ENCODE results near the gene EPN1.

Gene EPN1

DNA sequence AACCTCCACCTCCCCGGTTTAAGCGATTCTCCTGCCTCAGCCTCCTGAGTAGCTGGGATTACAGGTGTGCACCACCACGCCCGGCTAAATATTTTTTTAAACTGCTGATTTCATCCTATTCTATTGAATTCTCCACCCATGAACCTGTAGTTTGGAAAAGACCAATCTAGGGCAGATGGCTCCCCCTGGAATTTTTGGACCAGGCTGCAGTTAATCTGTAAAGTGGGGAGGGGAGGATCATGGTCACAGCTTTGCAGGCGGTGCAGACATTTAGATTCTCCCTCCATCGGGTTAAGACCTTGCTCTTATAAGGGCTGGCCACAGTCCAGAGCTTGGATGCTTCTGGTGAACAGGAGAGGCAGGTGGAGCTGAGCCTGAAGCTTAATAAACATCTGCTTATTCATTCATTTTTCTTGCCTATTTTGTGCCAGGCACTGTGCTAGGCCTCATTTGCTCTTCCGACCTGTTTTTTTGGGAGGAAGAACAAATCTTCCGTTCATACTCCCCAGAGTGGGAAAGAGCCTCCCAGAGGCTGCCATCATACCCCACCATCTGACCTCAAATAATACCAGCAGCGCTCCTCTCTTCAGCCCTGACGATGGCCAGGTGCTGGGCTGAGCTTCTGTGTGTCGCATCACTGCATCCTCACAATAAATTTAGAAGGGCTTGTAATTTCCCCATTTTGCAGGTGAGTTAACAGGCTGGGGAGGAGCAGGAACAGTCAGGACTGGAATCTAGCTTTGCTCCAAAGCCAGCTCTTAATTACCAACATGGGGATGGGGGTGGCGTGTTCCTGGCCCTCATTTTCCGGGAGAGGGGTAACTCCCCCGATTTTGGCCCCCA, 27.9 kb upstream of the EPN1 start:
- no peak for DNase-seq

GRCh38 chr19:55647732-55648584, 27.1 kb upstream of the EPN1 start, which contains the start of gene CCDC106:
Gene CCDC106, plus strand, starts transcription at chr19:55648212. Its CDS starts 835 bp downstream, at chr19:55649047.
- DNase-seq = no peak

GRCh38 chr19:55648585-55649267, 26.3 kb upstream of the EPN1 start:
- no peak for DNase-seq

GRCh38 chr19:55649268-55650125, 25.5 kb upstream of the EPN1 start:
- no peak for DNase-seq

DNA sequence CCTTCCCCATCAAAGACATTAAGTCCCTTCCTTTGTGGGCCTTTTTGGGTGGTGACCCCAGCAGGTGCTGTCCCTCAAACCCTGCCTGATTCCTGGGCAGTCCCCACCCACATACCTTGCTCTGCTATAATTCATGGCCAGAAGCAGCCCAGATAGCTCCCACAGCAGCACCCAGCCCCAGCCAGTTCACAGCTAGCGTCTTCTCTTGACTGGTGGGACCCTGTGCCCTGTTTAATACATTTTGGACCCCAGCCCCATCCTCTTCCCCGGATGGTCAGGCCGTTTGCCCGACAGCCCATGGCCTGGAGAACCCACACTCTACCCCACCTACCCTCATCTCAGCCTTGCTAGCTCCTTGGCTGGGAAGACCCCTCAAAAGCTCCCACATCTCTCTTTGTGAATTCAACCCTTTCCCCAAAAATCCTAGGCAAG, 24.9 kb upstream of the EPN1 start:
- DNase-seq = no peak

- no peak for DNase-seq
Observed at GRCh38 chr19:55650602-55651230, 24.3 kb upstream of the EPN1 start.

- no peak for DNase-seq
Observed at GRCh38 chr19:55651236-55651635, 23.8 kb upstream of the EPN1 start.

DNA sequence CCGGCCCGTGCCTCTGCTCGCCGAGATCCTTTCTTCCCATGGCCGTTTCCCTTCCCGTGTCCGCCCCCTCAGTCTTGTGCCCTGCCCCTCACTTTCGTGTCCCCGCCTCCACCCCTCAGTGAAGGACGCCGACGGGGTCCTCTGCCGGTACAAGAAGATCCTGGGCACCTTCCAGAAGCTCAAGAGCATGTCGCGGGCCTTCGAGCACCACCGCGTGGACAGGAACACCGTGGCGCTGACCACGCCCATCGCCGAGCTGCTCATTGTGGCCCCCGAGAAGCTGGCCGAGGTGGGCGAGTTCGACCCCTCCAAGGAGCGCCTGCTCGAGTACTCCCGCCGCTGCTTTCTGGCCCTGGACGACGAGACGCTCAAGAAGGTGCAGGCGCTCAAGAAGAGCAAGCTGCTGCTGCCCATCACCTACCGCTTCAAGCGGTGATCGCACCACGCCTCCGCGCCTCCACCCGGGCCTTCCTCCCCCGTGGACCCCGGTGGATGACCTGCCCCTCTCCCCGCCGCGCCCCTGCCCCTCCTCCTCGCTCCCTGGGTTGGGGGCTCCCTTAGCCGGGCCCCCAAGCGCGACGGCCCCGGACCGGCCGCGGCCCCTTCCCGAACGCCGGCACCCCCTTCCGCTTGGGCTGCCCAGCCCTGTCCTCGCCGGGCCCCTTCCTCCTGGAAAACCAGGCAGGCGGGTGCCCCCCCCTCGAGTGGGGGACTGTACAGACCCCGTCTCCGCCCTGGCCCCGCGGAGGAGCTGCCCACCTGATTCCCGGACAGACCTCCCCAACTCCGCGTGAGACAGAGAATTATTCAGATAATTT, 22.5 kb upstream of the EPN1 start:
- DNase-seq = no peak

- peak; percentile 99 for DNase-seq
Observed at GRCh38 chr19:55653651-55654322, 21.2 kb upstream of the EPN1 start.

DNA sequence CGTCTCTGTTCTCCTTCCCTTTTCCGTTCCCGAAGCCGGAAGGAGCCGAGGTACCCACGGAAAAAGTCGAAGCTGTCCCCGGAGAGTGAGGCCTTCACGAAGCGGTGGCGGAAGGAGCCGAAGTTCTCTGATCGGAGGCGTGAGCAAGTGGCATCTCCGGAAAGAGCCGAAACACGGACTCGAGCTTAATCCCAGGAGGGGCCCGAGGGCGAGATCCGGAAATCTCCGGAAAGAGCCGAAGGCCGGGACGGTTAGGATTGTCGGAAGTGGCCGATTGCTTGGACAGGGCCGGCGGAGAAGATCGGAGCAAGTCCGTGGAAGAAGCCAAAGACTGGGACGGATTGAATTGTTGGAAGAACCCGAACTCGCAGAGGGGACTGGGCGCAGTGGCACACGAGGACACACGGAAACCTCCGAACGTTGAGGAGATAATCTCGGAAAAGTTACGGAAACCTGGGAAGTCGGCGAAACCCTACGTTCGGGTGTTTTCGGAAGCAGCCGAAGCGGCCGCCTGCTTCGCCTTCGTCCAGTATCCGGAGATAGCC, 20.6 kb upstream of the EPN1 start:
- DNase-seq = peak; percentile 100

DNA sequence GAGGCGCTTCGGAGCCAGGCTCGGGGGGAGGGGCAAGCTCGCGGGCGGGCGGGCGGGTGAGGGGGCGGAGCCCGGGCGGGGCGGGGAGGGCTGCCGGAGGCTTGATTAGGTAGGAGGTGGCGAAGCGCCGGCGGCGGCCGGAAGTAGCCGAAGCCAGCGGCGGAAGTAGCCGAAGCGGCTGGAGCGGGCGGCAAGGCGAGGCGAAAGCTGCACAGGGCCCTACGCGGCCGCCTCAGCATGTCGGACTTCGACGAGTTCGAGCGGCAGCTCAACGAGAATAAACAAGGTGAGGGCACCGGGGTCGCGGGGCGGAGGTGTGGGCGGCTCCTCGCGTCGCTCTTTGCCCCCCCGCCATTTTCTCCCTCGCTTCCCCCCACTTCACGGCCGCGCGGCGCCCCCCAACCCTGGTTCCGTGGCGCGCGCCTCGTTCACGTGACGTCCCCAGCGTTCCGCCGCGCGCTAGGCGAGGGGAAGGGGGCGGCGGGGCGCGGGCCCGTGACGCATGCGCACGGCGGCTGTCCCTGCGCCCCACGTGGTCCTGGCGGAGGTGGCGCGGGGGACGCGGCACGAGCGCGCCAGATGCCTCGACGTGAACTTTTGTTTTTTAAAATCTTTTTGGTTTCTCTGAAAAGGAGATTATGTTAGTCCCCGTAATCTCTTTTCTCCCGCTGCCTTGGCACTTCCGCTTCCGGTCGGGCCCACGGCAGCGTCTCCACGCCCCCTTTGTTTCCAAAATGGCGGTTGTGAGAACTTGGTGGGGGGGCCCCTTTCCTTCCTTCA, 20.0 kb upstream of the EPN1 start, which contains the start of gene U2AF2:
Gene U2AF2, plus strand, starts transcription at position 168 of the 780 bp plus-strand sequence. Its CDS starts 70 bp downstream, at position 238.
- peak; percentile 97 for DNase-seq

GRCh38 chr19:55655648-55656040, 19.4 kb upstream of the EPN1 start:
- no peak for DNase-seq

DNA sequence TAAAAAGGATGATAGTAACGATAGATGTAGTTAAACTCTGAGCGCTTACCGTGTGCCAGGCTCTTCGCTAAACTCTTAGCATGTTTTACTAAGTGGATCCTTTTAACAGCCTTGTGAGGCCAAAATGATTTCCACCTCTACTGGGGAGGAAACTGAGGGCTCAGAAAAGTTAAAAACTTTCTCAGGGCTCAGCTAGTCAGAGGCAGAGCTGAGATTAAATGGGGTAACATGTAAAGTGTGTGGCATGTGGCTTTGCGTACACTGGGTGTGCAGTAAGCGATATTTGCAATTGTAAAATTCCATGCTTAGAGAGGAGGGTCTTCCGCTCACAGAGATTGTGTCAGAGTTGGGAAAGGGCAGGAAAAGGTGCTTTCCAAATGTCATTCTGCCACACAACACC, 18.5 kb upstream of the EPN1 start:
- no peak for DNase-seq

- DNase-seq = no peak
Observed at GRCh38 chr19:55656988-55657747, 17.9 kb upstream of the EPN1 start.

GRCh38 chr19:55658846-55659459, 16.1 kb upstream of the EPN1 start:
- no peak for DNase-seq

DNA sequence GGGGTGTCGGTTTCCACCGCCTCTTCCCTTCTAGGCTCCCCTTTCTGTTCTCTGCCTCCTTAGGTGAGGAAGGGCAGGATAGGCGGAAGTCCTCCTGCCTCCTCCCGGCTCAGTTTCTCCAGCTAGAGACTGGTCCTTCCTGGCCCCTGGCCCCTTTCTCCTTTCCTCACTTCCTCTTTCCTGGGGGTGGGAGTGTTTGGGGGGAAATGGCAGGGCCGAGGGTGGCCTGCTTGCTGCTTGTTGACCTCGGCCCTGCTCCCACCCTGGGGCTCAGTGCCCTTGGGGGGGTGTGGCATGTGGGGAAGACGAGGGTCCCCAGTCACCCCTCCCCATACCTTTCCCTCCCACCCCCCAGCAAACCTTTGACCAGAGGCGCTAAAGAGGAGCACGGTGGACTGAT, 15.2 kb upstream of the EPN1 start:
- no peak for DNase-seq

DNA sequence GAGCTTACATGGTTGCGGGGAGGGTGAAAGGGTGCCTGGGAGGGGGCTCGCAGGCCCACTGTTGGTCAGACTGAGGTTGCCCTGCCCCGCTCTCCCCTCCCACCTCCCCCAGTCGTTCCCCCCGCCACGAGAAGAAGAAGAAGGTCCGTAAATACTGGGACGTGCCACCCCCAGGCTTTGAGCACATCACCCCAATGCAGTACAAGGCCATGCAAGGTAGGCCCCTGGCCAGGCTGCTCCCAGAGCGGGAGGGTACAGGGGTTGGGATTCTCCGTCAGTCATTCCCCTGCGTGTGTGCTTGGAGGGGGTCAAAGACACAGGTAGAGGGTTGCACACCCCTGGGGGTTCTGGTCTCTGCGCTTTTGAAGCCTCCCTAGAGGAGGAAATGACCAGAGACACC, 14.6 kb upstream of the EPN1 start:
- DNase-seq = no peak

DNA sequence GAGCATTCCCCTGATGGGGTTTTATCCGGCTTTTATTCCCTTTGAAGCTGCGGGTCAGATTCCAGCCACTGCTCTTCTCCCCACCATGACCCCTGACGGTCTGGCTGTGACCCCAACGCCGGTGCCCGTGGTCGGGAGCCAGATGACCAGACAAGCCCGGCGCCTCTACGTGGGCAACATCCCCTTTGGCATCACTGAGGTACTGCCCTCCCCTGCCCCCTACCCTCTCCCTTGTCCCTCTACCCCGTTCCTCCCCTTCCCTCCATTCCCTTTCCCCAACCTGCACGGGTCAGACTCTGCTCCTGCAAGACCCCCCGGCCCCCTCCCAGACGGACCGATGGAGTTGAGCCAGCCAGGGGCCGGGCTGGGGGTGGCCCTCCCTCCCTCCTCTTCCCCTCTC, 14.0 kb upstream of the EPN1 start:
- DNase-seq = no peak
